ENCODE data around the gene SPTLC3. TPM values are rescaled to one million over a fixed set of nuclear protein-coding genes. Genes with fewer than 3 reads are reported as not detected.

Gene SPTLC3
- total and polyA plus RNA-seq, 2 experiments from 2014 or later: 36.3 to 47.6 TPM

DNA sequence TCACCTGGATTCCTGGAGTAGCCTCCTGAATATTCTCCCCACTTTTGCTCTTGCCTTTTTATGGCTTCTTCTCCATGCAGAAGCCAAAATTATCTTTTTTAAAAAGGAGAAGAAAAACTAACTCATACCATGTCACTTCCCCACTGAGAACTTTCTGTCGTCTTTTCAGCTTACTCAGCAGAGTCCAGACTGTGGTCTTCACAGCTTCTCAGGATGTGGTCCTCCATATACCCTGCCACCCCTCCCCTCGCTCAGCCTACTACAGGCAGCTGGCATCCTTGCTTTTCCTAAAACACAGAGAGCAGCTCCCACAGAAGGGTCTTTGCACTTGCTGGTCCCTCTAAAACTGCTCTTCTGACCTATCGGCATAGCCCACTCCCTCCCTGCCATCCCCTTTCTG is 122.9 kb downstream of the SPTLC3 start:
- H4K20me1 ChIP-seq (ENCODE audit: insufficient read depth, poor library complexity, severe bottlenecking): no peaks in the 10 kb centered on the region
- 80% methylated on average over 3 of the region's 3 CpGs for WGBS (ENCODE audit: low lambda C conversion rate, missing lambda C conversion rate)
- no peaks in the 10 kb centered on the region for H3K36me3 ChIP-seq (replicated peaks; ENCODE audit: insufficient read depth, low read depth)
- H3K9me3 ChIP-seq (ENCODE audit: low read depth): no peaks in the 10 kb centered on the region
- H3K4me1 ChIP-seq (ENCODE audit: insufficient read depth): no peaks in the 10 kb centered on the region
- no peaks in the 10 kb centered on the region for H3K27me3 ChIP-seq
- H3K4me3 ChIP-seq: no peak overlapping the region
- no peak overlapping the region for H3K27ac ChIP-seq
- DNase-seq (ENCODE audit: low spot score): no peak
- H3K9me2 ChIP-seq (replicated peaks; ENCODE audit: insufficient read depth): no peaks in the 10 kb centered on the region
- no peak overlapping the region for H3K4me2 ChIP-seq
- H3K79me2 ChIP-seq: no peaks in the 10 kb centered on the region
- no peak overlapping the region for H2AFZ ChIP-seq
- TF ChIP-seq CTCF (IDR thresholded peaks at IDR 0.05; ENCODE audit: poor library complexity) (no peak), EZH2 (IDR thresholded peaks at IDR 0.05; ENCODE audit: borderline replicate concordance) (no peak), EZH2phosphoT487 (IDR thresholded peaks at IDR 0.05; ENCODE audit: low read depth, severe bottlenecking, unreplicated experiment) (no peak)

- H3K27ac ChIP-seq: no peak overlapping the region
- no peak overlapping the region for H2AFZ ChIP-seq
- H3K9me2 ChIP-seq (replicated peaks; ENCODE audit: insufficient read depth): no peaks in the 10 kb centered on the region
- no peak overlapping the region for H3K4me2 ChIP-seq
- no peaks in the 10 kb centered on the region for H3K36me3 ChIP-seq (replicated peaks; ENCODE audit: insufficient read depth, low read depth)
- H3K27me3 ChIP-seq: no peaks in the 10 kb centered on the region
- TF ChIP-seq EZH2 (IDR thresholded peaks at IDR 0.05; ENCODE audit: borderline replicate concordance) (no peak), CTCF (IDR thresholded peaks at IDR 0.05; ENCODE audit: poor library complexity) (no peak), EZH2phosphoT487 (IDR thresholded peaks at IDR 0.05; ENCODE audit: low read depth, severe bottlenecking, unreplicated experiment) (no peak)
- WGBS (ENCODE audit: low lambda C conversion rate, missing lambda C conversion rate): 90% methylated on average over 4 of the region's 4 CpGs
- no peak overlapping the region for H3K4me3 ChIP-seq
- no peaks in the 10 kb centered on the region for H3K79me2 ChIP-seq
- H3K4me1 ChIP-seq (ENCODE audit: insufficient read depth): no peaks in the 10 kb centered on the region
- no peaks in the 10 kb centered on the region for H3K9me3 ChIP-seq (ENCODE audit: low read depth)
- H4K20me1 ChIP-seq (ENCODE audit: insufficient read depth, poor library complexity, severe bottlenecking): no peaks in the 10 kb centered on the region
- no peak for DNase-seq (ENCODE audit: low spot score)
Measured at GRCh38 chr20:13139459-13140150, 130.8 kb downstream of the SPTLC3 start.

GRCh38 chr20:13140201-13140600 is 131.4 kb downstream of the SPTLC3 start:
- Histone ChIP-seq H3K4me1 (ENCODE audit: insufficient read depth) (no peaks in the 10 kb centered on the region), H3K4me3 (no peak overlapping the region), H3K36me3 (replicated peaks; ENCODE audit: insufficient read depth, low read depth) (no peaks in the 10 kb centered on the region), H3K79me2 (no peaks in the 10 kb centered on the region), H3K4me2 (no peak overlapping the region), H4K20me1 (ENCODE audit: insufficient read depth, poor library complexity, severe bottlenecking) (no peaks in the 10 kb centered on the region), H3K27me3 (no peaks in the 10 kb centered on the region), H2AFZ (no peak overlapping the region), H3K27ac (no peak overlapping the region), H3K9me3 (ENCODE audit: low read depth) (no peaks in the 10 kb centered on the region), H3K9me2 (replicated peaks; ENCODE audit: insufficient read depth) (no peaks in the 10 kb centered on the region)
- whole genome bisulfite sequencing (ENCODE audit: low lambda C conversion rate, missing lambda C conversion rate): 84% methylated on average over 3 of the region's 3 CpGs
- no peak for DNase-seq (ENCODE audit: low spot score)
- no peak for TF ChIP-seq EZH2phosphoT487 (IDR thresholded peaks at IDR 0.05; ENCODE audit: low read depth, severe bottlenecking, unreplicated experiment)
- TF ChIP-seq CTCF (IDR thresholded peaks at IDR 0.05; ENCODE audit: poor library complexity): no peak
- no peak for TF ChIP-seq EZH2 (IDR thresholded peaks at IDR 0.05; ENCODE audit: borderline replicate concordance)
